PC-9 (cell line): ENCODE data around the gene ZC3H8.

ENCODE experiments used
- CTCF ChIP-seq: fragments of 200-600 bp; sonication (generic); conservative IDR thresholded peaks from 2 replicates; pipeline ENCODE4 v1.6.1; 2017; ENCODE audit warnings: mixed run types, antibody characterized with exemption, mild to moderate bottlenecking, moderate library complexity
- EZH2 ChIP-seq: fragments of 200-600 bp; sonication (generic); IDR thresholded peaks from 2 replicates; pipeline ENCODE4 v1.8.0; 2017; ENCODE audit warnings: antibody characterized with exemption, low read depth

- TF ChIP-seq CTCF (no peak), EZH2 (no peak)
Observed at GRCh38 chr2:112162956-112163355, 91.9 kb downstream of the ZC3H8 start.
